NOMO-1 treated with dmso at 0.1 percent for 144 hours (cell line): ENCODE data around the gene SEMA6A.

Source experiments
- DNase-seq: peaks from one replicate; lab custom pipeline; 2025; ENCODE audit not compliant: unreplicated experiment; lab: John Stamatoyannopoulos, UW

The SEMA6A gene

GRCh38 chr5:116467465-116467843, 107.2 kb downstream of the SEMA6A start:
- DNase-seq: no peak

- no peak for DNase-seq
Measured at GRCh38 chr5:116466727-116467464, 107.7 kb downstream of the SEMA6A start.

DNA sequence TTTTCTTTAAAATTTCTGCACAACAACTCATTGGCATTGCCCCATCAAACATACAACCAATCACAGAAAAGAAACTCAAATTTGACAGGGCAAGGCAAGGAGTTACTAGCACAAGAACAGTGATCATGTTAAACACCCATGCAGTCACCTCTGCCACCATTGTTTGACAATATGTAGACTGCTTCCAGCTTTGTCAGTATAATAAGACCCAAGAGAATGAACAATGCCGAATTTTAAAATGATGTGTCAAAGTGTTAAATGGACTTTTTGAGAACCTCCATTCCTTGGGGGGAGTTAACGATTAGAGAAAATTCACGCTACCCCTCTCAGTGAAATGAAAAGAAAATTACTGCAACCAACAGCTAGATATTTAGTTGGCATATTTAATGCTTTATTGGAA, 109.2 kb downstream of the SEMA6A start:
- no peak for DNase-seq

DNA sequence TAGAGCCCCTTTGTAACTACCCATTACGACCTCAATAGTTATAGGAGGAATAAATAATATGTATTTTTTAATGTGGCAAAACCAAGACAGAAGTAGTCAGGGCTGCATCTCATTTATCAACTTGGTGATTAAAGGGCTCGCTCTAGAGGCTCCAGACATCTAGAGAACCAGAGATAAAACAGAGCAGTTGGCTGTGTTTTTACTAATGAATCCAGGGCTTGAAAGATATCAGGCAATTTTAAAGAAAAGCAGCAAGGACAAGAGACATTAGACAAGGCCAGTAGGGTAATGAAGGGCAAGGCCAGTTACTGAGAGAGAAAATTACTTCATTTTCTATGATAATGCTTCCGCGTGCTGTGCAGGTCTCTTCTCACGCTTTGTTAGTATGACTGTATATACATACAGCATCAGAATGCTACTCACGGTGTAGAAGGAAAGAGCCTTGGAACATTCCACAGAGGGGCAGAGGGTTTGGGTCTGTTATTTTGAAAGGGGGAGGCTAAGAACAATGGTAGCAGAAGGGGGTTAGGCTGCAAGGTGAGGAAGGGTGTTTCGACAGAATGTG, 110.4 kb downstream of the SEMA6A start:
- DNase-seq: no peak

DNA sequence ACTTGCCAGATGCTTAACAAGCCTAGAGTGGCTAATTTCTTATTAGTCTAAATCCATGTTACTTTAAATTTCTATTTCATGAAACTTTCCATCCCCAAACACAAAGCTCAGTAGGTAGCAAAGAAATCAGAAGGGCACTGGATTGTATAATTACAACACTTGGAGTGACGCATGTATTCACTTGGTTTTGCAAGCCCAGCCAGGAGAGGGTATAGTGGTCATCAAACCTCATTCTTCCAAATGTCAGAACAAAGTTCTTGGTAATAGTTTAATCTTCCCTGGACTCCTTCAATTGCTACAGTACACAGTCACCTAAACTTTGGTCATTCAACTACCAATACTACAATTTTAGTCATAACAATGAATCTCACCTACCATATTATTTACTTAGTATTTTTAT, 112.1 kb downstream of the SEMA6A start:
- no peak for DNase-seq

DNA sequence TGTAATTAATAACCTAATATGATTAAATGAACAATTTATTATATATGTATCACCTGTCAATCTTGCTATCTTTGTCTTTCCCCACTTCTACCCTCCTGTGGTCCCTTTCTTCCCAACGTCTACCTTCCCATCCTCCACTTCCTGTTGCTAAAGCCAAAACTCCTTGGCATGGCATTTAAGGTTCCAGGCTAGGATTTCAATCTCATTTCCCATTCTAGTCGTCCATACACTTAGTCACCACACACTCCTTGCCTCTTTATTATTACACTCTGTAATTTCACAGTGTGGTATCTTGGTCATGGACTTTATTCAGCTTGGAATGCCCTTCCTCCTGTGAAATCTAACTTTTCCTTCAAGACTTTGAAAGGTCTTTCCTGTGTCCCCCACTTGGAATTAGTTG, 115.3 kb downstream of the SEMA6A start:
- no peak for DNase-seq

- no peak for DNase-seq
Measured at GRCh38 chr5:116457062-116457461, 117.6 kb downstream of the SEMA6A start.

- no peak for DNase-seq
Measured at GRCh38 chr5:116456036-116456435, 118.6 kb downstream of the SEMA6A start.

GRCh38 chr5:116455061-116455460, 119.6 kb downstream of the SEMA6A start:
- DNase-seq: no peak

DNA sequence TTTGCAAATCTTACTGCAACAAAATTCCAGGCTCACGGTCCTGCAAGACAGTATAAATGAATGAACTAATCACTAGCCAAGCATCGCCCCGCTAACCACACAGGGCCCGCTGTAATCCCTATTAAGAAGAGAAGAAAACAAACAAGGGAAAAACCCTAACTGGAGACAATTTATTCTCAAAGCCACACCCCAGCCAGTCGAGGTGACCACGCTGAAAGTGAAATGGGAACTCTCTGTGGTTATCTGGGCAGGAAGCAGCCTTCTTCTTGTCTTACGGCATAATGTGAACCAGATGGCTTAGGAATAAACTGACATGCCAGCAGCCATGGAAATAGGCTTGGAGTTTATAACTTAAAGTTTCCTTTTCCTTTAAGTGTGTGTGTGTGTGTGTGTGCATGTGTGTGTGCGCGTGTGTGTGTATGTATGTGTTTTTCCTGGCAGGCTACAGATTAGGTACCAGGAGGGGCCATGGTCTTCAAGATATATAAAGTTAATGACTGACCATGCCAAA, 120.2 kb downstream of the SEMA6A start:
- peak; percentile 70 for DNase-seq

DNA sequence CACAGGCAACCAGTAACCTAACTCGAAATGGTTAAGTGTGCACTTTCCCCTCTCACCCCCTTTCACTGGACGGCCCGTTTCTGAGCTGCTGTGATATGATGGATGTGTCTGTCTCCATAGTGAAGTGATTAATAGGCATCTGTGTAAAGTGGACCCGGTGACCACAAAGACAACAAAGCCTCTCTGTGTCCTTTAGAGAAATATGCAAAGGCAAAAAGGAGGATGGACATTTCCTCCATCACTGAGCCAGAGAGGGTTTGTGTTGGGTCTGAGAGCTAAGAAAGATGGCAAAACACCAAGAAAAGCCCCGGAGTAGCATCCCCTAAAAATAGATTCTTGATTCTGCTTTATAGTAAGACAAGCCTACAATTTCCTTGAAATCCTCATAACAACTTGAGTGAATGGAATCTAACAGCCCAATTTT, 120.6 kb downstream of the SEMA6A start:
- no peak for DNase-seq

- DNase-seq: no peak
Measured at GRCh38 chr5:116452774-116453368, 121.8 kb downstream of the SEMA6A start.

DNA sequence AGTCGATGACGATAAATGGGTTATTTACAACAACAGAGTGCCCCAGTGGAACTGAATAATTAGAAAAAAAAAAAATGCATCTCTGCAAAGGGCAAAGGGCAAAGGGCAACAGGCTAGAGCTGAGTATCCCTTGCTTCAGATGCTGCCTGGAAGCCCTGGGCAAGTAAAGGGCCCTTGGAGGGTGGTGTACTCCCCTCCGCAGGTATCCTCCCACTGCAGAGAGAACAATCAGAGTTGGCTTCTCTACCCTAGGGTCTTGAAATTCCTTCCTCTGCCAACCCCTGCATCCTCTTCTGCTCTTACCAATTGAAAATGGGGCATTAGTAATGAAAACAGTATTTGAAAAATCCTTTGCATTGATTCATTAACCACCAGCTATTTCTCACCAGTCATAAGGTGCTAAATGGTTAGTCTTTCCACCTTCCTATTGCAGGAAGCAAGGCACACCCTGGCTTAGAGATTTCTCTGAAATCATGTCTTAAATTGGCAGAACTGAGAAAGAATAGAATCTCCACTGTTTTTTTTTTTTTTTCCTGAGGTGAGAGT, 122.6 kb downstream of the SEMA6A start:
- DNase-seq: no peak

DNA sequence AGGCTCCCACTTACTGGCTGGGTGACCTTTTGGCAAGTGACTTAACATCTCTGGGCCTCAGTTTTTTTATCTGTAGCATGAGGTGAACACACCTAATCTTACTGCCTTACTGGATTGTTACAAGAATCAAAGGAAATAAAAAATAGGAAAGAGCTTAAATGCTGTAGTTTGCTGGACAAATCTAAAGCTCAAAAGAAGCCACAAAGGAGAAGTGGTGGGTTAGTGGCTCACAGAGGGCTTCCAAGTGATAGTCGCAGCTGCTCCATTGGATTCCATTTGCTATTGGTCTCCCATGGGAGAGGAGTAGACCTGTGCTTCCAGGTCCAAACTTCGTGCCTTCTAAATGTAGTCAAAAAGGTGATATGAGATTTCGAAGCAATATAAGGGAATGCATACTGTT, 123.6 kb downstream of the SEMA6A start:
- no peak for DNase-seq

DNA sequence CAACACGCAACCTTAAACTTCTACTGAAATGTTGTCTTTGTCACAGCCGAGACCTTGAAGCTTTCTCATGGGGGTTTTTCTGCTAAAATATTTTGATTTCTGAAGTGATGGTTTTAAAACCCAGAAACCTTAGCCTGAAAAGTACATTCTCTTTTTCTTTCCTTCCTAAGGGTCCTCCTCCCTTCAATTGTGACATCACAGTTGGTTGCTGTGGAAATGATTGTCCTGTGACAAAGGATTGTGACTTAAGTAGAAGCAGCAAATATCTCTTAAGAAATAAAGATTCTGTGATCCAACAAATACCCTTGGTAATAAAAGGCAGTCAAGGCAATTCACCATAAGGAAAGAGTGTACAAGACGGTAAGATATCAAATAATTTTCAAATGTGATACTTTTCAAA, 125.2 kb downstream of the SEMA6A start:
- no peak for DNase-seq

- no peak for DNase-seq
Measured at GRCh38 chr5:116448870-116449427, 125.7 kb downstream of the SEMA6A start.

DNA sequence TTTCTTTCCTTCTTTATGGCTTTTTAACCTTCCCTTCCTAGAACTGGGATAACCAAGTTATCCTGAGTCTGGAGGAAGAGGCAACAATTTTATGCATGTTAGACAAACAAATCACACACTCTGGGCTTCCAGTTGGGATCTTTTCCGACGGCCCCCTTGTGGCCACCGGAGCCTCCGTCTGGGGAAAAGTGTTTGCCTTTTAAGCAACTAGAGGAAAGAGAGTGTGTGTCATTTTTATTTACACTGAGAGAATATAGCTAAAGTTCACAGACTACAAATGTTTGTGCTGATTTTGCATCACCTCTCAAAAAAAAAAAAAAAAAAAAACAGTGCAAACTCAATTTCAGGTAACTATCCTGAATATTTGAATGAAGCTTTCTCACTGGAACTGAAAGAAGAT, 126.2 kb downstream of the SEMA6A start:
- no peak for DNase-seq

DNA sequence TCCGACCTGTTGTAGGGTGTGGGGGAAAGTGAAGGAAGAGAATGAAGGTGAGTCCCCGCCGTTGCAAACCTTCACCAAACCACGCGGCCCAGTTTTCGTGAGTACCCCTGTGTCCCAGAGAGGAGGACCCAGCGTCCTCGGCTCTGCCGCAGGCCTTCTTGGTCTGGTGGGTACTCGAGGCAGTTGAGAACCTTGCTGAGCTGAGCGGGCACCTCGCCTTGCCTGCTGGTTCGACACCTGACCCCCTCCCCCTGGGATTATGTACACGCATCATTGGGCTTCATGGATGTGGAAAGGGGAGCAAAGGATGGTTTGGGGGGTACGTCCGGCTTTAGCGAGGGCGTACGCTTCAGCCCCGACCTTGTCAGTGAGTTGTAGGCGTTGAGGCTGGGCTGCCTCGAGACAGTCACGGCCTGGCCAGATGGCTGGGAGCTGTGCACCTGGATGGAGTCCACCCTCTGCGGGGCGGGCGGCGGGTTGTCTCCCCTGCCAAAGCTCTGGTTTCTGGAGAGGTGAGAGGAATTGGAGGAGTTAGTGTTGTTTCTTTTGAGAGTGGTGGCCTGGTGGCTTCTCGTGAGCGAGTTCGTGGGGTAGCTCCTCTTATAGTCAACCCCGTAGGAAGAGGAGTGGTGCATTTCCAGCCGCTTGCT, 128.1 kb downstream of the SEMA6A start:
- no peak for DNase-seq

GRCh38 chr5:116445311-116445710, 129.3 kb downstream of the SEMA6A start:
- no peak for DNase-seq

GRCh38 chr5:116444373-116445295, 130.0 kb downstream of the SEMA6A start:
- no peak for DNase-seq
